SK-N-MC (cell line): ENCODE data around the gene XIAP.

ENCODE experiments used
- EZH2 ChIP-seq: fragments of 200-600 bp; sonication (generic); IDR thresholded peaks from one replicate; pipeline ENCODE4 v1.6.1; 2017; ENCODE audit warnings: antibody characterized with exemption
- POLR2AphosphoS5 ChIP-seq: IDR thresholded peaks from 2 replicates; pipeline ENCODE4 v1.6.1; 2012; ENCODE audit warnings: mild to moderate bottlenecking, low read depth, low read length, borderline replicate concordance

DNA sequence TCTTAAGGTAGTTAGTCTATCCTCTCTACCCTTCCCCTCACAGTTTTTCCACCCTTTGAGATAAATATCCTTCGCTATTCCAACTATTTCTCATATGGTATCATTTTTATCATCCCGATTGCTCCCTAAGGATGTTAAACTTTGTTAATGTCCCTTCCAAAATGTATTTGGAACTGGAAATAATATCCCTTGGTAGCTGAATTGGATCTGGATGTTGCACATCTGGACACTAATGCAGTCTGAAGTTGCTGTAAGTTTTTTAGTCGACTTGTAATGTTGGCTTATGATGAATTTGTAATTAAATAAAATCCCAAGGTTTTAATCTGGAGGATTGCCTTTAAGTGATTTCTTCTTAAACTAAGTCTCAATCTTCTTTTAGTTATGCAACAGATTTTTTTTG, 22.5 kb downstream of the XIAP start:
- no peak for TF ChIP-seq EZH2
- TF ChIP-seq POLR2AphosphoS5: no peak
